Ascending aorta (tissue), 2 donors: ENCODE results near the gene RAI14. TPM values are rescaled to one million over a fixed set of nuclear protein-coding genes. Genes with fewer than 3 reads are reported as not detected.

Experiments
- DNase-seq, 2 donors: peaks; one replicate each; pipeline ENCODE4 v3.0.0-alpha.2; 2019; ENCODE audit warnings: low spot score in 2 of 2
- H3K27ac ChIP-seq, 2 donors: fragments of 200-600 bp; sonication (generic); one replicate each; pipeline ENCODE4 v1.5.1; 2016 to 2017; ENCODE audit warnings: mild to moderate bottlenecking in 1 of 2
- H3K27me3 ChIP-seq: fragments of 200-600 bp; sonication (generic); one replicate; pipeline ENCODE4 v1.5.1; 2017
- H3K36me3 ChIP-seq, 2 donors: fragments of 200-600 bp; sonication (generic); one replicate each; pipeline ENCODE4 v1.5.1; 2016
- H3K4me1 ChIP-seq, 2 donors: fragments of 200-600 bp; sonication (generic); one replicate each; pipeline ENCODE4 v1.5.1; 2016 to 2017; ENCODE audit warnings: mild to moderate bottlenecking in 1 of 2
- H3K4me3 ChIP-seq, 2 donors: fragments of 200-600 bp; sonication (generic); one replicate each; pipeline ENCODE4 v1.5.1; 2016 to 2017; ENCODE audit warnings: mild to moderate bottlenecking in 1 of 2
- H3K9me3 ChIP-seq, 2 donors: fragments of 200-600 bp; sonication (generic); one replicate each; pipeline ENCODE4 v1.5.1; 2016
- intact Hi-C: fragments of 100-400 bp; cut with DNase I; formaldehyde crosslinking; loops from one replicate; pipeline ENCODE4 v1.15.1; 2023
- total RNA-seq: library from RNA; depleted of rRNA; stranded (reverse); fragments of >200 nt; gene quantifications from one replicate; pipeline ENCODE4 v1.1.0, GENCODE V29; 2016
- TF ChIP-seq, protein P1 (sequence below), 3 experiments: fragments of 200-600 bp in 2 of 3; fragments of 450-650 bp in 1 of 3; sonication (generic) in 2 of 3; IDR thresholded peaks; one replicate each; pipeline ENCODE4 v1.5.1; 2016 to 2019; ENCODE audit warnings: antibody characterized with exemption in 3 of 3, mild to moderate bottlenecking in 1 of 3, moderate library complexity in 1 of 3

Gene RAI14
- total RNA-seq, 1 donor from 2014 or later = 134 TPM

DNA sequence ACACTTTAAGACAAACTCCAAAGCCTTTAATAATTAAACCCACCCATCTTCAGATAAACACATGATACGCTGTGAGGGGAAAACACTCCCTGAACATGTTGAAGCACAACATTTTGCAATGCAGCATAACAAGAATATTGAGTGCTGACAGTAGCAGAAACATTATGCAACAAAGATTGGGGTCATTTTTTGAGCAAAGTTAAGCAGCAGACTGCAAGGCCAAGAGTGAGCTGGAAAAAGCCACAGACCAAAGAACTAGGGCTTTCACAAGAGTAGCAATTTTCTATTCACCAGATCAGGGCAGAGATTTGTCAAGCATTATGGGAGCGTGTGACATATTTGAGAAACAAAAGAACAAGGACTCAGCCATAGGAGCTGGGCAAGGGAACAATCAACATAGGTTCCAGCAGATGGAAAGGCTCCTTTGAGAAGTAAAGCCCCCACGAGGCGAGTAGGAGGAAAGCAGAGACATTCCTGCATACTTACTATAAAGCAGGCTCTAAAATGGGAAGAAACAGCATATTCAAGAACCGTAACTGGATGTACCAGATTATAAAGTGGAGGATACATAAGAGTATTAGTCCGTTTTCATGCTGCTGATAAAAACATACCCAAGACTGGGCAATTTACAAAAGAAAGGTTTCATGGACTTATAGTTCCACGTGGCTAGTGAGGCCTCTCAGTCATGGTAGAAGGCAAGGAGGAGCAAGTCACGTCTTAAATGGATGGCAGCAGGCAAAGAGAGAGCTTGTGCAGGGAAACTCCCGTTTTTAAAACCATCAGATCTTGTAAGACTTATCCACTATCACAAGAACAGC lies 178.1 kb downstream of the RAI14 start:
- H3K4me1 ChIP-seq = peaks cover 2 to 24% of the 10 kb centered on the region in 2 donors
- H3K27ac ChIP-seq = peak overlapping the region in 1 of 2 donors; percentile 9
- no peaks in the 10 kb centered on the region for H3K9me3 ChIP-seq
- peaks cover 13 to 19% of the 10 kb centered on the region in 2 donors for H3K36me3 ChIP-seq
- TF ChIP-seq, protein P1, sequence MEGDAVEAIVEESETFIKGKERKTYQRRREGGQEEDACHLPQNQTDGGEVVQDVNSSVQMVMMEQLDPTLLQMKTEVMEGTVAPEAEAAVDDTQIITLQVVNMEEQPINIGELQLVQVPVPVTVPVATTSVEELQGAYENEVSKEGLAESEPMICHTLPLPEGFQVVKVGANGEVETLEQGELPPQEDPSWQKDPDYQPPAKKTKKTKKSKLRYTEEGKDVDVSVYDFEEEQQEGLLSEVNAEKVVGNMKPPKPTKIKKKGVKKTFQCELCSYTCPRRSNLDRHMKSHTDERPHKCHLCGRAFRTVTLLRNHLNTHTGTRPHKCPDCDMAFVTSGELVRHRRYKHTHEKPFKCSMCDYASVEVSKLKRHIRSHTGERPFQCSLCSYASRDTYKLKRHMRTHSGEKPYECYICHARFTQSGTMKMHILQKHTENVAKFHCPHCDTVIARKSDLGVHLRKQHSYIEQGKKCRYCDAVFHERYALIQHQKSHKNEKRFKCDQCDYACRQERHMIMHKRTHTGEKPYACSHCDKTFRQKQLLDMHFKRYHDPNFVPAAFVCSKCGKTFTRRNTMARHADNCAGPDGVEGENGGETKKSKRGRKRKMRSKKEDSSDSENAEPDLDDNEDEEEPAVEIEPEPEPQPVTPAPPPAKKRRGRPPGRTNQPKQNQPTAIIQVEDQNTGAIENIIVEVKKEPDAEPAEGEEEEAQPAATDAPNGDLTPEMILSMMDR (IDR thresholded peaks at IDR 0.05) = no peak
- H3K4me3 ChIP-seq = no peak overlapping the region
- DNase-seq = no peak
- intact Hi-C loops = loop anchor here (10.0 kb wide), 1 partner anchor 349 kb away; no protein-coding TSS in a partner anchor
- no peaks in the 10 kb centered on the region for H3K27me3 ChIP-seq

- TF ChIP-seq, protein P1 (IDR thresholded peaks at IDR 0.05) = no peak
- Histone ChIP-seq H3K4me3 (no peak overlapping the region), H3K27ac (peak overlapping the region in 1 of 2 donors; percentile 9), H3K36me3 (peaks cover 7 to 13% of the 10 kb centered on the region in 2 donors), H3K27me3 (no peaks in the 10 kb centered on the region), H3K9me3 (no peaks in the 10 kb centered on the region), H3K4me1 (peaks cover 2 to 24% of the 10 kb centered on the region in 2 donors)
- intact Hi-C loops = loop anchor here (5.0 to 10.0 kb wide), 2 partner anchors 312 to 350 kb away; no protein-coding TSS in a partner anchor
- no peak for DNase-seq
Observed at GRCh38 chr5:34834794-34835089, 178.6 kb downstream of the RAI14 start.

- Histone ChIP-seq H3K4me1 (peaks cover 2 to 18% of the 10 kb centered on the region in 2 donors), H3K4me3 (no peak overlapping the region), H3K9me3 (no peaks in the 10 kb centered on the region), H3K27me3 (no peaks in the 10 kb centered on the region), H3K36me3 (peaks cover 0 to 4% of the 10 kb centered on the region in 2 donors), H3K27ac (no peak overlapping the region)
- DNase-seq = no peak
- intact Hi-C loops = loop anchor here (5.0 to 10.0 kb wide), 2 partner anchors 313 to 351 kb away; no protein-coding TSS in a partner anchor
- TF ChIP-seq, protein P1 (IDR thresholded peaks at IDR 0.05) = no peak
Observed at GRCh38 chr5:34835664-34836063, 179.5 kb downstream of the RAI14 start.

- H3K36me3 ChIP-seq = no peaks in the 10 kb centered on the region
- H3K4me3 ChIP-seq = peak within 1 kb of the TSS; percentile 76 to 83
- peak; percentile 56 to 93 for DNase-seq
- H3K4me1 ChIP-seq = peaks cover 0 to 3% of the 10 kb centered on the region in 2 donors
- peak within 1 kb of the TSS; percentile 63 to 70 for H3K27ac ChIP-seq
- no peaks in the 10 kb centered on the region for H3K9me3 ChIP-seq
- H3K27me3 ChIP-seq = no peaks in the 10 kb centered on the region
- intact Hi-C loops = loop anchor here (2.0 to 10.0 kb wide), 3 partner anchors 182 to 354 kb away; partner anchors contain the start of gene RAI14
- TF ChIP-seq, protein P1 (IDR thresholded peaks at IDR 0.05) = no peak
Observed at GRCh38 chr5:34838785-34839714, 182.9 kb downstream of the RAI14 start, which contains the start of gene TTC23L. TSS of gene TTC23L (plus strand) at chr5:34839164. CDS start at chr5:34840672, 1,508 bp downstream.

DNA sequence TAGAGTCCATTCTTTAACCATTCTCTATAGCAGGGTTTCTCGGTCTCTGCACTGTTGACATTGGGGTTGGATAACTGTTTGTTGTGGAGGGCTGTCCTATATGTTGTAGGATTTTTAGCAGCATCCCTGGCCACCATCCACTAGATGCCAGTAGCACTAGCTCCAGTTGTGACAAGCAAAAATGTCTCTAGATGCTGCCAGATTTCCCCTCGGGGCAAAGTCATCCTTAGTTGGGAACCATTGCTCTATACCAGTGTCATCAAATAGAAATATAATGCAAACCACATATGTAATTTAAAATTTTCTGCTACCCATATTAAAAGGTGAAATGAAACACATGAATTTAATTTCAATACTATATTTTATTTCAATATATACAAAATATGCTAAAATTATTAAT lies 185.7 kb downstream of the RAI14 start:
- intact Hi-C loops = no loop called here
- Histone ChIP-seq H3K4me1 (peaks cover 0 to 3% of the 10 kb centered on the region in 2 donors), H3K4me3 (no peak overlapping the region), H3K9me3 (no peaks in the 10 kb centered on the region), H3K27ac (no peak overlapping the region), H3K27me3 (no peaks in the 10 kb centered on the region), H3K36me3 (no peaks in the 10 kb centered on the region)
- DNase-seq = no peak
- TF ChIP-seq, protein P1 (IDR thresholded peaks at IDR 0.05) = no peak
